Body of pancreas (tissue), 4 donors: ENCODE data around the gene CNTD1. TPM values are rescaled to one million over a fixed set of nuclear protein-coding genes. Genes with fewer than 3 reads are reported as not detected.

Experiments used
- ATAC-seq: fragments of 150-250 bp; one replicate; pipeline ENCODE4 v1.9.1; 2016
- DNase-seq, 4 donors: peaks; one replicate each; pipeline ENCODE4 v3.0.0-alpha.2; 2019
- H3K27ac ChIP-seq, 4 donors: fragments of 200-600 bp; sonication (generic); 1 replicate in 3 of 4; 2 replicates in 1 of 4; pipeline versions ENCODE4 v1.5.1 to v1.6.1; 2016 to 2019; ENCODE audit warnings: mild to moderate bottlenecking in 1 of 4, mixed read lengths in 1 of 4, moderate library complexity in 1 of 4
- H3K27me3 ChIP-seq, 2 donors: fragments of 200-600 bp; sonication (generic); one replicate each; pipeline ENCODE4 v1.6.0; 2016; ENCODE audit warnings: mild to moderate bottlenecking in 1 of 2
- H3K36me3 ChIP-seq, 2 donors: fragments of 200-600 bp; sonication (generic); replicated peaks in 1 of 2; 2 replicates each; pipeline ENCODE4 v1.5.1; 2016; ENCODE audit warnings: low read depth in 2 of 2; ENCODE audit not compliant: insufficient read depth in 1 of 2
- H3K4me1 ChIP-seq: fragments of 200-600 bp; sonication (generic); one replicate; pipeline ENCODE4 v1.6.0; 2016
- H3K4me3 ChIP-seq, 2 donors: fragments of 200-600 bp; sonication (generic); 1 replicate in 1 of 2; 2 replicates in 1 of 2; pipeline ENCODE4 v1.5.1; 2016 to 2019
- H3K9me3 ChIP-seq, 3 donors: fragments of 200-600 bp; sonication (generic); 1 replicate in 2 of 3; 2 replicates in 1 of 3; pipeline ENCODE4 v1.5.1; 2016
- POLR2A ChIP-seq, 3 donors: fragments of 450-650 bp; IDR thresholded peaks; one replicate each; pipeline ENCODE4 v1.6.1; 2016; ENCODE audit warnings: antibody characterized with exemption in 3 of 3, mild to moderate bottlenecking in 2 of 3
- WGBS, 2 donors: methylation state at CpG; one replicate each; pipeline ENCODE4 v1.1.5; 2017; 5-methylcytosine and 5-hydroxymethylcytosine counted together
- intact Hi-C: fragments of 100-400 bp; cut with DNase I; formaldehyde crosslinking; loops from one replicate; pipeline ENCODE4 v1.15.1; 2023
- total RNA-seq, 2 donors: library from RNA; depleted of rRNA; stranded (reverse); fragments of >200 nt; gene quantifications; one replicate each; pipeline ENCODE4 v1.1.0, GENCODE V29; 2016
- TF ChIP-seq, protein P1 (sequence below), 7 experiments: fragments of 450-650 bp in 4 of 7; fragments of 200-600 bp in 3 of 7; sonication (generic) in 3 of 7; IDR thresholded peaks; one replicate each; pipeline ENCODE4 v1.5.1; 2016 to 2019; ENCODE audit warnings: antibody characterized with exemption in 7 of 7

Gene CNTD1
- total RNA-seq, 2 donors from 2014 or later = not detected

- Histone ChIP-seq H3K4me1 (peaks cover 5% of the 10 kb centered on the region), H3K9me3 (no peaks in the 10 kb centered on the region), H3K27ac (no peak within 1 kb of the TSS), H3K4me3 (no peak within 1 kb of the TSS), H3K36me3 (peaks cover 15 to 35% of the 10 kb centered on the region in 2 donors), H3K27me3 (no peaks in the 10 kb centered on the region)
- no peak for TF ChIP-seq POLR2A (IDR thresholded peaks at IDR 0.05)
- TF ChIP-seq, protein P1, sequence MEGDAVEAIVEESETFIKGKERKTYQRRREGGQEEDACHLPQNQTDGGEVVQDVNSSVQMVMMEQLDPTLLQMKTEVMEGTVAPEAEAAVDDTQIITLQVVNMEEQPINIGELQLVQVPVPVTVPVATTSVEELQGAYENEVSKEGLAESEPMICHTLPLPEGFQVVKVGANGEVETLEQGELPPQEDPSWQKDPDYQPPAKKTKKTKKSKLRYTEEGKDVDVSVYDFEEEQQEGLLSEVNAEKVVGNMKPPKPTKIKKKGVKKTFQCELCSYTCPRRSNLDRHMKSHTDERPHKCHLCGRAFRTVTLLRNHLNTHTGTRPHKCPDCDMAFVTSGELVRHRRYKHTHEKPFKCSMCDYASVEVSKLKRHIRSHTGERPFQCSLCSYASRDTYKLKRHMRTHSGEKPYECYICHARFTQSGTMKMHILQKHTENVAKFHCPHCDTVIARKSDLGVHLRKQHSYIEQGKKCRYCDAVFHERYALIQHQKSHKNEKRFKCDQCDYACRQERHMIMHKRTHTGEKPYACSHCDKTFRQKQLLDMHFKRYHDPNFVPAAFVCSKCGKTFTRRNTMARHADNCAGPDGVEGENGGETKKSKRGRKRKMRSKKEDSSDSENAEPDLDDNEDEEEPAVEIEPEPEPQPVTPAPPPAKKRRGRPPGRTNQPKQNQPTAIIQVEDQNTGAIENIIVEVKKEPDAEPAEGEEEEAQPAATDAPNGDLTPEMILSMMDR (IDR thresholded peaks at IDR 0.05) = no peak
- intact Hi-C loops = no loop called here
- 68 to 71% methylated on average over 4 of the region's 4 CpGs for WGBS, 2 donors
- DNase-seq (no peak), ATAC-seq (no peak)
Observed at GRCh38 chr17:42844271-42844670, 45.6 kb downstream of the CNTD1 start, which contains the start of gene AOC2. Gene AOC2 (plus strand): TSS chr17:42844580. CDS start chr17:42844627, 47 bp downstream.

GRCh38 chr17:42844761-42845555, 46.3 kb downstream of the CNTD1 start:
- Histone ChIP-seq H3K27ac (no peak overlapping the region), H3K27me3 (no peaks in the 10 kb centered on the region), H3K4me3 (no peak overlapping the region), H3K4me1 (peaks cover 12% of the 10 kb centered on the region), H3K36me3 (peaks cover 14 to 29% of the 10 kb centered on the region in 2 donors), H3K9me3 (no peaks in the 10 kb centered on the region)
- DNase-seq = no peak
- WGBS, 2 donors = 84 to 97% methylated on average over 5 to 23 of the region's 24 CpGs
- no peak for ATAC-seq
- intact Hi-C loops = loop anchor here (5.0 kb wide), 1 partner anchor 87 kb away; no protein-coding TSS in a partner anchor
- TF ChIP-seq, protein P1 (IDR thresholded peaks at IDR 0.05) = no peak
- no peak for TF ChIP-seq POLR2A (IDR thresholded peaks at IDR 0.05)

GRCh38 chr17:42845556-42845917, 46.9 kb downstream of the CNTD1 start:
- H3K4me1 ChIP-seq = peaks cover 14% of the 10 kb centered on the region
- H3K27me3 ChIP-seq = no peaks in the 10 kb centered on the region
- peaks cover 14 to 24% of the 10 kb centered on the region in 2 donors for H3K36me3 ChIP-seq
- intact Hi-C loops = loop anchor here (5.0 kb wide), 1 partner anchor 87 kb away; no protein-coding TSS in a partner anchor
- no peaks in the 10 kb centered on the region for H3K9me3 ChIP-seq
- TF ChIP-seq, protein P1 (IDR thresholded peaks at IDR 0.05) = no peak
- no peak for TF ChIP-seq POLR2A (IDR thresholded peaks at IDR 0.05)
- no peak overlapping the region for H3K4me3 ChIP-seq
- H3K27ac ChIP-seq = no peak overlapping the region
- 90 to 93% methylated on average over 10 to 12 of the region's 12 CpGs for WGBS, 2 donors
- ATAC-seq (no peak), DNase-seq (no peak)

DNA sequence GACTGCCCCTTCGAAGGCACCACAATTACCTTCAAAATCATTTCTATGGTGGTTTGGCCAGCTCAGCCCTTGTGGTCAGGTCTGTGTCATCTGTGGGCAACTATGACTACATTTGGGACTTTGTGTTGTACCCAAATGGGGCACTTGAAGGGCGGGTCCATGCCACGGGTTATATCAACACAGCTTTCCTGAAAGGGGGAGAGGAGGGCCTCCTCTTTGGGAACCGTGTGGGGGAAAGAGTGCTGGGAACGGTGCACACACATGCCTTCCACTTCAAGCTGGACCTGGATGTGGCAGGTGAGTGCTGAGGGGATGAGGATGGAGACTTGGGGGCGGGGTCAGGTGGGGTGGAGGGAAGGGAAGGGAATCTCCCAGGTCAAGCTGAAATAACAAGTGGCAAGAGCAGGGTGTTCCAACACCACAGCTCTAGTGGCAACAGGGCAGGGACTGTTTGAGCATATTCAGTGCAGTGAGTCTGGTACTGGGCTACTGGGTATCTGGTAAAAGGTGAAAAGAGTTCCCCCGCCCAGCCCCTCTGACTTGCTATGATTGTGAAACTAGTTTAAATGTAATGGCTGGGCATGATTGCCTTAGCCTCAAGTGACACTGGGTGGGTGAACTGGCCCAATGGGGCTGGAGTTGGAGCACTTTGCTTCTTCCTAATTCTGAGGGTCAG, 47.4 kb downstream of the CNTD1 start:
- peaks cover 14% of the 10 kb centered on the region for H3K4me1 ChIP-seq
- no peak for ATAC-seq
- H3K4me3 ChIP-seq = no peak overlapping the region
- no peaks in the 10 kb centered on the region for H3K9me3 ChIP-seq
- no peaks in the 10 kb centered on the region for H3K27me3 ChIP-seq
- 74 to 77% methylated on average over 6 to 7 of the region's 7 CpGs for WGBS, 2 donors
- intact Hi-C loops = loop anchor here (5.0 kb wide), 1 partner anchor 86 kb away; no protein-coding TSS in a partner anchor
- no peak for TF ChIP-seq POLR2A (IDR thresholded peaks at IDR 0.05)
- TF ChIP-seq, protein P1 (IDR thresholded peaks at IDR 0.05) = no peak
- no peak for DNase-seq
- peaks cover 14 to 22% of the 10 kb centered on the region in 2 donors for H3K36me3 ChIP-seq
- H3K27ac ChIP-seq = peak overlapping the region in 1 of 4 donors; percentile 11
